GM12891 (cell line): ENCODE data around the gene GNRHR.

ENCODE experiments used
- PAX5 ChIP-seq: IDR thresholded peaks from 2 replicates; pipeline ENCODE4 v1.6.1; 2011; ENCODE audit warnings: low read length, moderate library complexity, mild to moderate bottlenecking; ENCODE audit not compliant: insufficient read depth, severe bottlenecking
- POLR2A ChIP-seq: IDR thresholded peaks from 2 replicates; pipeline ENCODE4 v1.6.1; 2011; ENCODE audit warnings: low read depth, low read length, control low read depth
- POLR2AphosphoS5 ChIP-seq: IDR thresholded peaks from 2 replicates; pipeline ENCODE4 v1.6.1; 2011; ENCODE audit warnings: low read depth, low read length, control low read depth
- POU2F2 ChIP-seq: IDR thresholded peaks from 2 replicates; pipeline ENCODE4 v1.6.1; 2011; ENCODE audit warnings: low read depth, mild to moderate bottlenecking, control low read depth, low read length, moderate library complexity
- SPI1 ChIP-seq: IDR thresholded peaks from 2 replicates; pipeline ENCODE4 v1.6.1; 2011; ENCODE audit warnings: low read depth, low read length, control low read depth
- TAF1 ChIP-seq: IDR thresholded peaks from 2 replicates; pipeline ENCODE4 v1.6.1; 2011; ENCODE audit warnings: low read depth, low read length, control low read depth

DNA sequence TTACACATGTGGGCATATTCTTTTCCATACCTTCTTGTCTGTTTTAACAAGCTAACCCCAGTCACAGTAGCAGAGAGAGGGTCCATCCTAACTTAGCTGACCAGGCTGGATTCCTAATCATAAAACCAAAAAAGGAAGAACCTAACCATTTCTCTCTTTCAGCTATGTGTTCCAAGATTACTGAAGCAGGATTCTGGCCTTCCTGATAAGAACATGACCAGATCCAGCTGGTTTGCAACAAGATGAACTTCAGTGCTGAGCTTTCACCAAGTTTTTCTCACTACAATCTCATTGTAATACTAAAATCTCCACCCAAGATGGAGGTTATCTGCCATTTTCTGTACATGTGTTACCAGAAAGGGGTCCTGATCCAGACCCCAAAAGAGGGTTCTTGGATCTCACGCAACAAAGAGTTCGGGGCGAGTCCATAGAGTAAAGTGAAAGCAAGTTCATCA is 32.8 kb downstream of the GNRHR start:
- TF ChIP-seq TAF1 (no peak), POLR2A (no peak), POLR2AphosphoS5 (no peak), SPI1 (no peak), POU2F2 (no peak), PAX5 (no peak)
